ENCODE data around the gene APBA1. TPM values are rescaled to one million over a fixed set of nuclear protein-coding genes. Genes with fewer than 3 reads are reported as not detected.

APBA1 gene
- total and polyA plus RNA-seq, 9 of the 15 experiments (the other 6 are each of a cell fraction or from before 2014, with no cell fraction given): 0.01 to 0.02 TPM; not detected in 7

DNA sequence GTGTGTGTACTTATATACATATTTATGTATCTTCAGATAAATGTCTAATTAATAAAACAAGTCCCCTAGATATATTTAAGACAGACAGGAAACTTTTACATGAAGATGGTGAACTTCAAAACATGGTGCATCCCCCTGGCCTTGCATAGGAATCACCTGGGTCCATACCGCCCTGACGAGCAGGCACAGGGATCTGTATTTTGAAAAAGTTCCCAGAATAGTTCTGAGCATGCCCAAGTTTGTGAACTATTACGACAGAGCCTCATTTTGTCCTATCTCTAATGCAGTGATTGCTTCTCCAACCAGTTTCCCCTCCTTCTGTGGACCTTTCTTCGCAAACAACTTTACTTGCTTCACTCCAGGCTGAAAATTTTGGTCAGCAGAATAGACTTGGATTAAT, 98.1 kb downstream of the APBA1 start:
- H3K4me2 ChIP-seq (ENCODE audit: insufficient read depth, low read length): no peak overlapping the region
- H4K20me1 ChIP-seq (replicated peaks; ENCODE audit: control insufficient read depth, insufficient read depth, low read length): no peaks in the 10 kb centered on the region
- intact Hi-C loops (cut with micrococcal nuclease) (no loop called here), in situ Hi-C loops (cut with MboI) (no loop called here)
- DNase-seq (ENCODE audit: extremely low read depth in 1 of 4, low spot score in 3 of 4): no peak
- no peak overlapping the region for H3K4me3 ChIP-seq
- no peak overlapping the region for H3K9ac ChIP-seq (ENCODE audit: insufficient read depth in 1 of 2, low read depth in 2 of 2, low read length in 2 of 2)
- no peaks in the 10 kb centered on the region for H3K27me3 ChIP-seq (ENCODE audit: control insufficient read depth in 2 of 2, insufficient read depth in 2 of 2, low read length in 2 of 2)
- no peaks in the 10 kb centered on the region for H3K9me3 ChIP-seq (replicated peaks; ENCODE audit: control insufficient read depth, insufficient read depth, low read depth, low read length)
- H3K4me1 ChIP-seq (replicated peaks in 1 of 2; ENCODE audit: control insufficient read depth in 2 of 2, insufficient read depth in 2 of 2, low read length in 2 of 2): no peaks in the 10 kb centered on the region
- CTCF ChIA-PET (ENCODE audit: low intra/inter-chr PET ratio): no interaction called here
- no peak overlapping the region for H2AFZ ChIP-seq (ENCODE audit: low read depth, low read length)
- no peaks in the 10 kb centered on the region for H3K36me3 ChIP-seq (ENCODE audit: control insufficient read depth, insufficient read depth, low read length)
- POLR2A ChIA-PET: no interaction called here
- no peak for FAIRE-seq
- no peaks in the 10 kb centered on the region for H3K9me1 ChIP-seq (ENCODE audit: control insufficient read depth, insufficient read depth, low read length)
- no peaks in the 10 kb centered on the region for H3K79me2 ChIP-seq (ENCODE audit: control insufficient read depth, insufficient read depth, low read length)
- TF ChIP-seq, protein P1, sequence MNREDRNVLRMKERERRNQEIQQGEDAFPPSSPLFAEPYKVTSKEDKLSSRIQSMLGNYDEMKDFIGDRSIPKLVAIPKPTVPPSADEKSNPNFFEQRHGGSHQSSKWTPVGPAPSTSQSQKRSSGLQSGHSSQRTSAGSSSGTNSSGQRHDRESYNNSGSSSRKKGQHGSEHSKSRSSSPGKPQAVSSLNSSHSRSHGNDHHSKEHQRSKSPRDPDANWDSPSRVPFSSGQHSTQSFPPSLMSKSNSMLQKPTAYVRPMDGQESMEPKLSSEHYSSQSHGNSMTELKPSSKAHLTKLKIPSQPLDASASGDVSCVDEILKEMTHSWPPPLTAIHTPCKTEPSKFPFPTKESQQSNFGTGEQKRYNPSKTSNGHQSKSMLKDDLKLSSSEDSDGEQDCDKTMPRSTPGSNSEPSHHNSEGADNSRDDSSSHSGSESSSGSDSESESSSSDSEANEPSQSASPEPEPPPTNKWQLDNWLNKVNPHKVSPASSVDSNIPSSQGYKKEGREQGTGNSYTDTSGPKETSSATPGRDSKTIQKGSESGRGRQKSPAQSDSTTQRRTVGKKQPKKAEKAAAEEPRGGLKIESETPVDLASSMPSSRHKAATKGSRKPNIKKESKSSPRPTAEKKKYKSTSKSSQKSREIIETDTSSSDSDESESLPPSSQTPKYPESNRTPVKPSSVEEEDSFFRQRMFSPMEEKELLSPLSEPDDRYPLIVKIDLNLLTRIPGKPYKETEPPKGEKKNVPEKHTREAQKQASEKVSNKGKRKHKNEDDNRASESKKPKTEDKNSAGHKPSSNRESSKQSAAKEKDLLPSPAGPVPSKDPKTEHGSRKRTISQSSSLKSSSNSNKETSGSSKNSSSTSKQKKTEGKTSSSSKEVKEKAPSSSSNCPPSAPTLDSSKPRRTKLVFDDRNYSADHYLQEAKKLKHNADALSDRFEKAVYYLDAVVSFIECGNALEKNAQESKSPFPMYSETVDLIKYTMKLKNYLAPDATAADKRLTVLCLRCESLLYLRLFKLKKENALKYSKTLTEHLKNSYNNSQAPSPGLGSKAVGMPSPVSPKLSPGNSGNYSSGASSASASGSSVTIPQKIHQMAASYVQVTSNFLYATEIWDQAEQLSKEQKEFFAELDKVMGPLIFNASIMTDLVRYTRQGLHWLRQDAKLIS (CRISPR knock-in tag; IDR thresholded peaks at IDR 0.05): no peak
- no peak for TF ChIP-seq ZNF217 (CRISPR knock-in tag; IDR thresholded peaks at IDR 0.05)
- TF ChIP-seq POLR2AphosphoS5 (IDR thresholded peaks at IDR 0.05; ENCODE audit: control insufficient read depth, insufficient read depth, low read depth, low read length): no peak
- no peak overlapping the region for H3K27ac ChIP-seq (ENCODE audit: extremely low read depth, low read depth, low read length)
- no peak for ATAC-seq
- 0% methylated on average over 4 of the region's 4 CpGs for WGBS (ENCODE audit: insufficient coverage, low coverage, missing lambda C conversion rate)
- BruUV-seq (replicated peaks): no TSS peak
